HepG2 (cell line): ENCODE measurements around the gene CDC42EP1. TPM values are rescaled to one million over a fixed set of nuclear protein-coding genes. Genes with fewer than 3 reads are reported as not detected.
A peak's percentile ranks its signal among the peaks of the same experiment; 100 is the strongest.

ENCODE experiments used
- ATF2 ChIP-seq: sonication (generic); formaldehyde crosslinking; IDR thresholded peaks from 2 replicates; pipeline ENCODE4 v1.4.0; 2020; ENCODE audit warnings: missing genetic modification reagents
- ATF7 ChIP-seq, 2 experiments: fragments of 450-650 bp in 1 of 2; sonication (generic) in 1 of 2; formaldehyde crosslinking in 1 of 2; IDR thresholded peaks; 2 replicates each; pipeline versions ENCODE4 v1.4.0 to v1.6.1; 2016 to 2020; ENCODE audit warnings: antibody characterized with exemption in 1 of 2, mild to moderate bottlenecking in 1 of 2, missing genetic modification reagents in 1 of 2
- ISX ChIP-seq: sonication (generic); formaldehyde crosslinking; conservative IDR thresholded peaks from 2 replicates; pipeline ENCODE4 v1.5.0; 2020; ENCODE audit warnings: missing genetic modification reagents
- KLF6 ChIP-seq: IDR thresholded peaks from 2 replicates; pipeline ENCODE4 v1.8.0; 2016; ENCODE audit warnings: missing biosample characterization, missing genetic modification reagents
- RFX3 ChIP-seq: IDR thresholded peaks from 2 replicates; pipeline ENCODE4 v1.6.1; 2016; ENCODE audit warnings: missing biosample characterization, missing genetic modification reagents
- SMAD1 ChIP-seq: sonication (generic); formaldehyde crosslinking; IDR thresholded peaks from 2 replicates; pipeline ENCODE4 v1.4.0; 2020; ENCODE audit warnings: missing genetic modification reagents, low read depth, mild to moderate bottlenecking, borderline replicate concordance
- SOX5 ChIP-seq: IDR thresholded peaks from 2 replicates; pipeline ENCODE4 v1.6.1; 2016; ENCODE audit warnings: borderline replicate concordance
- TBP ChIP-seq: sonication (generic); formaldehyde crosslinking; IDR thresholded peaks from 2 replicates; pipeline ENCODE4 v1.5.0; 2020; ENCODE audit warnings: missing genetic modification reagents
- ZKSCAN8 ChIP-seq: IDR thresholded peaks from 2 replicates; pipeline ENCODE4 v1.6.1; 2016; ENCODE audit warnings: borderline replicate concordance, missing genetic modification reagents, missing compliant biosample characterization
- ZNF569 ChIP-seq: sonication (generic); formaldehyde crosslinking; IDR thresholded peaks from 2 replicates; pipeline ENCODE4 v1.5.0; 2020; ENCODE audit warnings: mild to moderate bottlenecking, missing genetic modification reagents, moderate library complexity, borderline replicate concordance
- ZNF616 ChIP-seq: sonication (generic); formaldehyde crosslinking; IDR thresholded peaks from 2 replicates; pipeline ENCODE4 v1.5.0; 2020; ENCODE audit warnings: low read depth, mild to moderate bottlenecking, missing genetic modification reagents
- ZNF839 ChIP-seq: sonication (generic); formaldehyde crosslinking; IDR thresholded peaks from 2 replicates; pipeline ENCODE4 v1.4.0; 2020; ENCODE audit warnings: missing genetic modification reagents, mild to moderate bottlenecking, borderline replicate concordance
- ZZZ3 ChIP-seq: sonication (generic); formaldehyde crosslinking; IDR thresholded peaks from 2 replicates; pipeline ENCODE4 v1.4.0; 2020; ENCODE audit warnings: missing genetic modification reagents, mild to moderate bottlenecking, borderline replicate concordance
- polyA plus RNA-seq, 8 experiments: library from polyadenylated mRNA; depleted of rRNA in 3 of 8; stranded (reverse) in 7 of 8; unstranded in 1 of 8; fragments of >200 nt; fragmentation: Illumina TruSeq in 4 of 8; extraction: Trizol in 4 of 8; gene quantifications; 2 replicates each; pipeline versions ENCODE4 v1.2.1 to v1.2.3, GENCODE V29; 2011 to 2016; ENCODE audit warnings: low read depth in 4 of 8, missing spikeins in 1 of 8, mixed read lengths in 1 of 8; ENCODE audit not compliant: insufficient read depth in 1 of 8
- total RNA-seq, 5 experiments: library from RNA; depleted of rRNA; stranded (reverse); fragments of >200 nt; fragmentation: Illumina TruSeq; extraction: Trizol; gene quantifications; 2 replicates each; pipeline ENCODE4 v1.2.3, GENCODE V29; 2016; ENCODE audit warnings: low read depth in 1 of 5
- TF ChIP-seq, protein P1 (sequence below): sonication (generic); formaldehyde crosslinking; IDR thresholded peaks from 2 replicates; pipeline ENCODE4 v1.4.0; 2020; ENCODE audit warnings: missing genetic modification reagents, borderline replicate concordance
- TF ChIP-seq, protein P2 (sequence below): IDR thresholded peaks from 2 replicates; pipeline ENCODE4 v1.4.0; 2020; ENCODE audit warnings: mild to moderate bottlenecking, missing genetic modification reagents
- TF ChIP-seq, protein P3 (sequence below): sonication (generic); formaldehyde crosslinking; IDR thresholded peaks from 2 replicates; pipeline ENCODE4 v1.4.0; 2020; ENCODE audit warnings: missing genetic modification reagents, borderline replicate concordance

Gene CDC42EP1
- total and polyA plus RNA-seq, 2 of the 13 experiments (the other 11 are each of a cell fraction or from before 2014, with no cell fraction given) = 17.1 to 29.5 TPM

GRCh38 chr22:37608477-37609239 lies 48.4 kb downstream of the CDC42EP1 start, which contains the start of gene GGA1 (continued):
- TF ChIP-seq, protein P1, sequence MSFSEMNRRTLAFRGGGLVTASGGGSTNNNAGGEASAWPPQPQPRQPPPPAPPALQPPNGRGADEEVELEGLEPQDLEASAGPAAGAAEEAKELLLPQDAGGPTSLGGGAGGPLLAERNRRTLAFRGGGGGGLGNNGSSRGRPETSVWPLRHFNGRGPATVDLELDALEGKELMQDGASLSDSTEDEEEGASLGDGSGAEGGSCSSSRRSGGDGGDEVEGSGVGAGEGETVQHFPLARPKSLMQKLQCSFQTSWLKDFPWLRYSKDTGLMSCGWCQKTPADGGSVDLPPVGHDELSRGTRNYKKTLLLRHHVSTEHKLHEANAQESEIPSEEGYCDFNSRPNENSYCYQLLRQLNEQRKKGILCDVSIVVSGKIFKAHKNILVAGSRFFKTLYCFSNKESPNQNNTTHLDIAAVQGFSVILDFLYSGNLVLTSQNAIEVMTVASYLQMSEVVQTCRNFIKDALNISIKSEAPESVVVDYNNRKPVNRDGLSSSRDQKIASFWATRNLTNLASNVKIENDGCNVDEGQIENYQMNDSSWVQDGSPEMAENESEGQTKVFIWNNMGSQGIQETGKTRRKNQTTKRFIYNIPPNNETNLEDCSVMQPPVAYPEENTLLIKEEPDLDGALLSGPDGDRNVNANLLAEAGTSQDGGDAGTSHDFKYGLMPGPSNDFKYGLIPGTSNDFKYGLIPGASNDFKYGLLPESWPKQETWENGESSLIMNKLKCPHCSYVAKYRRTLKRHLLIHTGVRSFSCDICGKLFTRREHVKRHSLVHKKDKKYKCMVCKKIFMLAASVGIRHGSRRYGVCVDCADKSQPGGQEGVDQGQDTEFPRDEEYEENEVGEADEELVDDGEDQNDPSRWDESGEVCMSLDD (CRISPR knock-in tag) = no peak
- TF ChIP-seq ATF7 (IDR thresholded peaks at IDR 0.05) (no peak), ATF7 (CRISPR knock-in tag; IDR thresholded peaks at IDR 0.05) (peak; percentile 75), ZNF616 (CRISPR knock-in tag) (no peak), ZNF839 (CRISPR knock-in tag) (peak; percentile 77; the same call in 1 of the 2 replicates), ISX (CRISPR knock-in tag) (no peak), ATF2 (CRISPR knock-in tag) (peak; percentile 20; the same call in 1 of the 2 replicates), RFX3 (CRISPR knock-in tag) (peak; percentile 38; the same call in 1 of the 2 replicates), KLF6 (0 out of 2 replicates have a peak, but pooled peaks have one; percentile 26), ZZZ3 (CRISPR knock-in tag) (0 out of 2 replicates have a peak, but pooled peaks have one; percentile 45), ZKSCAN8 (CRISPR knock-in tag) (peak; percentile 87; the same call in 1 of the 2 replicates), TBP (CRISPR knock-in tag) (no peak), ZNF569 (no peak), SMAD1 (CRISPR knock-in tag) (0 out of 2 replicates have a peak, but pooled peaks have one; percentile 14), SOX5 (peak; percentile 24; the same call in 1 of the 2 replicates)
- TF ChIP-seq, protein P2, sequence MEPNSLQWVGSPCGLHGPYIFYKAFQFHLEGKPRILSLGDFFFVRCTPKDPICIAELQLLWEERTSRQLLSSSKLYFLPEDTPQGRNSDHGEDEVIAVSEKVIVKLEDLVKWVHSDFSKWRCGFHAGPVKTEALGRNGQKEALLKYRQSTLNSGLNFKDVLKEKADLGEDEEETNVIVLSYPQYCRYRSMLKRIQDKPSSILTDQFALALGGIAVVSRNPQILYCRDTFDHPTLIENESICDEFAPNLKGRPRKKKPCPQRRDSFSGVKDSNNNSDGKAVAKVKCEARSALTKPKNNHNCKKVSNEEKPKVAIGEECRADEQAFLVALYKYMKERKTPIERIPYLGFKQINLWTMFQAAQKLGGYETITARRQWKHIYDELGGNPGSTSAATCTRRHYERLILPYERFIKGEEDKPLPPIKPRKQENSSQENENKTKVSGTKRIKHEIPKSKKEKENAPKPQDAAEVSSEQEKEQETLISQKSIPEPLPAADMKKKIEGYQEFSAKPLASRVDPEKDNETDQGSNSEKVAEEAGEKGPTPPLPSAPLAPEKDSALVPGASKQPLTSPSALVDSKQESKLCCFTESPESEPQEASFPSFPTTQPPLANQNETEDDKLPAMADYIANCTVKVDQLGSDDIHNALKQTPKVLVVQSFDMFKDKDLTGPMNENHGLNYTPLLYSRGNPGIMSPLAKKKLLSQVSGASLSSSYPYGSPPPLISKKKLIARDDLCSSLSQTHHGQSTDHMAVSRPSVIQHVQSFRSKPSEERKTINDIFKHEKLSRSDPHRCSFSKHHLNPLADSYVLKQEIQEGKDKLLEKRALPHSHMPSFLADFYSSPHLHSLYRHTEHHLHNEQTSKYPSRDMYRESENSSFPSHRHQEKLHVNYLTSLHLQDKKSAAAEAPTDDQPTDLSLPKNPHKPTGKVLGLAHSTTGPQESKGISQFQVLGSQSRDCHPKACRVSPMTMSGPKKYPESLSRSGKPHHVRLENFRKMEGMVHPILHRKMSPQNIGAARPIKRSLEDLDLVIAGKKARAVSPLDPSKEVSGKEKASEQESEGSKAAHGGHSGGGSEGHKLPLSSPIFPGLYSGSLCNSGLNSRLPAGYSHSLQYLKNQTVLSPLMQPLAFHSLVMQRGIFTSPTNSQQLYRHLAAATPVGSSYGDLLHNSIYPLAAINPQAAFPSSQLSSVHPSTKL (CRISPR knock-in tag) = peak; percentile 48
- TF ChIP-seq, protein P3, sequence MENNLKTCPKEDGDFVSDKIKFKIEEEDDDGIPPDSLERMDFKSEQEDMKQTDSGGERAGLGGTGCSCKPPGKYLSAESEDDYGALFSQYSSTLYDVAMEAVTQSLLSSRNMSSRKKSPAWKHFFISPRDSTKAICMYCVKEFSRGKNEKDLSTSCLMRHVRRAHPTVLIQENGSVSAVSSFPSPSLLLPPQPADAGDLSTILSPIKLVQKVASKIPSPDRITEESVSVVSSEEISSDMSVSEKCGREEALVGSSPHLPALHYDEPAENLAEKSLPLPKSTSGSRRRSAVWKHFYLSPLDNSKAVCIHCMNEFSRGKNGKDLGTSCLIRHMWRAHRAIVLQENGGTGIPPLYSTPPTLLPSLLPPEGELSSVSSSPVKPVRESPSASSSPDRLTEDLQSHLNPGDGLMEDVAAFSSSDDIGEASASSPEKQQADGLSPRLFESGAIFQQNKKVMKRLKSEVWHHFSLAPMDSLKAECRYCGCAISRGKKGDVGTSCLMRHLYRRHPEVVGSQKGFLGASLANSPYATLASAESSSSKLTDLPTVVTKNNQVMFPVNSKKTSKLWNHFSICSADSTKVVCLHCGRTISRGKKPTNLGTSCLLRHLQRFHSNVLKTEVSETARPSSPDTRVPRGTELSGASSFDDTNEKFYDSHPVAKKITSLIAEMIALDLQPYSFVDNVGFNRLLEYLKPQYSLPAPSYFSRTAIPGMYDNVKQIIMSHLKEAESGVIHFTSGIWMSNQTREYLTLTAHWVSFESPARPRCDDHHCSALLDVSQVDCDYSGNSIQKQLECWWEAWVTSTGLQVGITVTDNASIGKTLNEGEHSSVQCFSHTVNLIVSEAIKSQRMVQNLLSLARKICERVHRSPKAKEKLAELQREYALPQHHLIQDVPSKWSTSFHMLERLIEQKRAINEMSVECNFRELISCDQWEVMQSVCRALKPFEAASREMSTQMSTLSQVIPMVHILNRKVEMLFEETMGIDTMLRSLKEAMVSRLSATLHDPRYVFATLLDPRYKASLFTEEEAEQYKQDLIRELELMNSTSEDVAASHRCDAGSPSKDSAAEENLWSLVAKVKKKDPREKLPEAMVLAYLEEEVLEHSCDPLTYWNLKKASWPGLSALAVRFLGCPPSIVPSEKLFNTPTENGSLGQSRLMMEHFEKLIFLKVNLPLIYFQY (CRISPR knock-in tag) = peak; percentile 100
